Glomerular endothelial cell (primary cell): ENCODE results near the gene LATS2. TPM values are rescaled to one million over a fixed set of nuclear protein-coding genes. Genes with fewer than 3 reads are reported as not detected.

Experiments used
- total RNA-seq: library from RNA; depleted of rRNA; stranded (reverse); fragments of >200 nt; gene quantifications from 2 replicates; pipeline ENCODE4 v1.2.3, GENCODE V29; 2015

Gene LATS2
- total RNA-seq, 1 donor from 2014 or later, result 61.3 TPM

Other genes with a start within 250 kb of the LATS2 start
- 22.4 and 26.4 TPM in 2 replicates for gene XPO4, start 158.8 kb downstream of the LATS2 start, total RNA-seq
- 38.9 and 49.3 TPM in 2 replicates for gene SAP18, start 78.5 kb upstream of the LATS2 start, total RNA-seq
- 2.3 and 5.4 TPM in 2 replicates for gene SKA3, start 115.0 kb upstream of the LATS2 start, total RNA-seq
- 24.7 and 26.7 TPM in 2 replicates for gene MRPL57, start 115.1 kb upstream of the LATS2 start, total RNA-seq